ENCODE results near the gene LAMC1.

The LAMC1 gene

DNA sequence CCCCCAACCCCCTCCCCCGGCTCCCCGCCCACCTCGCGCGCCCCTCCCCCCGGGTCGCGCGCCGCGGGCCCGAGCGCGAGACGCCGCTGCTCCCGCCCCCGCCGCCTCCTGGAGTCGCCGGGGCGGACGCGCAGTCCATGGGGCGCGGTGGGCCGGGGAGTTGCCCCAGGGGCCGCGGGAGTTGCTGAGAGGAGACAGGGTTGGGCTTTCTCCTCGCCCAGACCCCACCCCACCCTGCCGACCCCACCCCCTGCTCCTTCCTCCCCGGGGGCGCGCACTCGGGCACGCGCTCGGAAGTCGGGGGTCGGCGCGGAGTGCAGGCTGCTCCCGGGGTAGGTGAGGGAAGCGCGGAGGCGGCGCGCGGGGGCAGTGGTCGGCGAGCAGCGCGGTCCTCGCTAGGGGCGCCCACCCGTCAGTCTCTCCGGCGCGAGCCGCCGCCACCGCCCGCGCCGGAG, at the start of gene LAMC1:
Gene LAMC1, plus strand, starts transcription at position 275 of the 455 bp plus-strand sequence. CDS start 297 bp downstream, outside the sequence.
- DNase-seq = peak; percentile 45

DNA sequence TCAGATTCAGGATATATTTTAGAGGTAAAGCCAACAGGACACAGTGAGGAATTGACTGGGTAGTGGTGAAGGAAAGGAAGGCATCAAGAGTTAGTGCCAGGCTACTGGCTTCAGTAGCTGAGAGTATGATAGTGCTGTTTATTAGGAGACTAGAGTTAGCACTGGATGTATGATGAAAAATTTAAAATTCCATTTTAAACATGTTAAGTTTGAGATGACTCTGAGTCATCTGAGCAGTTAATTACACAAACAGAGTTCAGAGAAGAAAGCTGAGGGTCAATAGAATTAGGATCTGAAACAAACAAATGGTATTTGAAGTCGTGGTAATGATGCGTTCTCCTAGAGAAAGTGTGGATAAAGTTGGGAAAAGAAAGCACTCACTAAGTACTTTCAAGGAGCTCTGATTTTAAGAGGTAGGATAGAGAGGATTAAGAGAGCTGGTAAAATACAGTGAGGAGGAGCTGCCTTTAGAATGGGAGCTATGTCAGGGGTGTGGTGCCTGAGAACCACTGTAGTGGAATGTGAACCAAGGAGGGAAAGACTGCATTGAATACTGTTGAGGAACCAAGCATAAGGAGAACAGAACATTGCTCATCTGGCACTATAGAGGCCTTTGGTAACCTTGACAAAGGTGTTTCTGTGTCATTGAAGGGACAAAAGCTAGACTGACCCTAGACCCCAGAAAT, 48.6 kb upstream of the LAMC1 start:
- DNase-seq = no peak

DNA sequence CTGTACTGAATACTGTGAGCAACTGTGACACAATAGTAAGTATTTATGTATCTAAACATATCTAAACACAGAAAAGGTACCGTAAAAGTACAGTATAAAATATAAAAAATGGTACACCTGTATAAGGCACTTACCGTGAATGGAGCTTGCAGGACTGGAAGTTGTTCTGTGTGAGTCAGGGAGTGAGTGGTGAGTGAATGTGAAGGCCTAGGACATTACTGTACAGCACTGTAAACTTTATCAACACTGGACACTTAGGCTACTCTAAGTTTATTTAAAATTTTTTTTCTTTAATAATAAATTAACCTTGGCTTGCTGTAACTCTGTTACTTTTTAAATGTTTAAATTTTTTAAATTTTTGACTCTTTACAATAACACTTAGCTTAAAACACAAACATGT, 45.7 kb upstream of the LAMC1 start:
- DNase-seq = no peak

- no peak for DNase-seq
Measured at GRCh38 chr1:182978151-182978853, 44.9 kb upstream of the LAMC1 start.

- no peak for DNase-seq
Measured at GRCh38 chr1:182984138-182984537, 39.1 kb upstream of the LAMC1 start.

- DNase-seq = no peak
Measured at GRCh38 chr1:182984621-182985020, 38.6 kb upstream of the LAMC1 start.

DNA sequence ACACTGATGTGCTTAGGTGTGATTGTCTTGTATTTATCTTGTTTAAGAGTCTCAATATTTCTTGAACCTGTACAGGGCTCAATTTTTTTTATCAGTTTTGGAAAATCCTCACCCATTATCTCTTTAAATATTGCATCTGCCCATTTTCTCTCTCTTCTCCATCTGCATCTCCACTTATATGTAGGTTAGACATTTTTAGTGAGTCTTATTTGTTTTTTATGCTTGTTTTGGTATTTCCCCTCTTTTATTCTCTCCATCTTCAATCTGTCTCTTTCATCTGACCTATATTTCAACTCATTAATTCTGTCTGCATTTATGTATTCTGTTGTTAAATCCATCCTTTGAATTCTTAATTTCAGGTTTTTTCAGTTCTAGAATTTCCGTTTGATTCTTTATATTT, 37.3 kb upstream of the LAMC1 start:
- DNase-seq = no peak

DNA sequence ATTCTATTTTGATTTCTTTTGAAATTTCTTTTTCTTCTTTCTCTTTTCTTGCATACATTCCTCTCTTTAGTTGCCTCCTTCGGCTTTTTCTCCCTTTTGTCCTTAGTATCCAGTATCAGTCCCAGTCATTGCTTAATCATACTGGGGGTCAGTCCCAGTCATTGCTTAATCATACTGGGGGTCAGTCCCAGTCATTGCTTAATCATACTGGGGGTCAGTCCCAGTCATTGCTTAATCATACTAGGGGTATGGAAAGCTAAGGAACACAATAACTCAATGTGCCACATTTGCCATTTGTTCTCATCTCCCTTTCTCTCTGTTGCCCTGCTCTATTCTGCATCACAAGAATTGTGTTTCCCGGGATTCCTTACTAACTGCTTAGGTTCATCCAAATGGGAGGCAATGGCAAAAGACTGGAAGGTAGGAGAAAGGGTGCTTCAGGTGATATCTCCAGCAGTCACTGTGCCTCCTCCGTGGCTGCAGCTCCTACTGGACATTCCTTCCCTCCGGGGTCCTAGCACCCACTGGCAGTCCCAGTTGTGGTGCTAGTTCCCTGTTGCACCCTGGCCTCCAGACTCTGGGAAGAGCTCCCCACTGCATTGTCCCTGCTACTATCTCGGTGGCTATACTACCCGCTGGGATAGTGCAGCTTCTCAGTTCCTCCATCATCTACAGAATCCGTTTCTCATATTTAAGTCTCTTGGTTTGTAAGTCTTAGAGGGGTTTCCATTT, 32.6 kb upstream of the LAMC1 start:
- DNase-seq = no peak

DNA sequence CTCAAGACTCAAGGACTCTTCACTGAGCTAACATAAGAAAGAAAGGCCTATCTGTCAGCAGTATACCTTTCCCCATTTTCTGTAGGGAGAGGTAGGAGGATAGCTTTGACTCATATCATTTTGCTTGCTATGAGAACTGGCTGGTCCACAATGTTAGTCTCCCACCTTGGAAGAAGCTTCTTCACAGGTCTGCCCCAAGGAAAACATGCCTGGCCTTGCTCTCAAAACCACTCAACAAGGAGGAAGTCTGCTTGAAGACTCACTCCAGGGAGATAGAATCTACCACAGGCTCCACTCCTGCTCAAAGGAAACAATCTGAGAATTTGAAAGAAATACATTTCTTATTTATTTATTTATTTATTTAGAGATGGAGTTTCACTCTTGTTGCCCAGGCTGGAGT, 29.5 kb upstream of the LAMC1 start:
- DNase-seq = no peak

- no peak for DNase-seq
Measured at GRCh38 chr1:182995894-182996293, 27.3 kb upstream of the LAMC1 start.

- DNase-seq = no peak
Measured at GRCh38 chr1:182996816-182997215, 26.4 kb upstream of the LAMC1 start.

GRCh38 chr1:182998482-182998881, 24.7 kb upstream of the LAMC1 start:
- DNase-seq = no peak

DNA sequence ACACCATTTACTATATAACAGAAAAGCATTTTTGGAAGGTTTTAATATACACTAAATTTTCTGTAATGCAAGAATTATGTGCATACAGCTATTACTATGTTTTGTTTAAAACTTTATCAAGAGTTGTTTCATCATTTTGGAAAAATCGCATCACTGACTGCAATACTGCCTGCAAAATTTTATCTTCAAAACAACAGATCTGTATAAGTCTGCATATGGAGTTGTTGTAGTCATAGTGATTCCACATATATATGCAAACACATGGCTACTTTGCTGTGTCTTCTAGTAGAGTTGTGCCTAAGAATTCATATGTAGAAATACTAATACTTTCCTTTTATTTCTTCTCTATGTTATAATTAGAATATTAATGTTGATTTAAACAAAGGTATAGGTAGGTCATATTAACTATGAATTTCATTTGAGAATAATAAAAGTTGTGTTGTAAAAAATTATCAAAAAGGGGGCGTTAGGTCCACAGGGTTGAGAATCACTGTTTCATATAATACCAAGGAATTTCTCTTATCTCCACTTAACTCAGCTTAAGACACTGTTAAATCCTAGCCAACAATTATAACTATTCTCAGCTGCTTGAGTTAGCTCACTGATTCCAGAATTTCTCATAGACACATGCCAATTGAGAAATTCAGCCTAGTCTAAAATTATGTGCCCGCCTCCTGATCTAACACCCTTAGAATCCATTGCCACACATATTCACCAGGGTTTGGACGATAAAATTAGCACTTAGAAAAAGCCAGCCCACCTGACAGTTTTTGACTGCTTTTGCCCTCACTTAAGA, 22.9 kb upstream of the LAMC1 start:
- DNase-seq = no peak

DNA sequence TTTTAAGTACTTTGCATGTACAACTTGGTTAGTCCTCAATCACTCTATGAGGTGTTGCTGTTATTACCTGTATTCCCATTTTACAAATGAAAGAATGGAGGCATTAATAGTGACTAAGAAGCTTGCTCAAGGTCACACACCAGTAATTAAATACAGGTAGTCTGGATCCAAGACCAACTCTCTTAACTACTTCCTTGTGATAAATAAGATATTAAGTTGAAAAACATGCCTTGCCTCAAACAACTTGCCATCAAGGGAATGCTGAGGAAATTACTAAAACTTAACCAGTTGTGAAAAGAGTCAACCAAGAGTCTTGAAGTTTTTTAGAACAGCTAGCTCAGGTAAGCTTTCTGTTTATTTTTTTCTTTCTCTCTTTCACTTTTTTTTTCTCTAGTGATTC, 21.0 kb upstream of the LAMC1 start:
- DNase-seq = no peak

- DNase-seq = no peak
Measured at GRCh38 chr1:183002797-183003196, 20.4 kb upstream of the LAMC1 start.

GRCh38 chr1:183003203-183003602, 20.0 kb upstream of the LAMC1 start:
- no peak for DNase-seq

GRCh38 chr1:183004141-183004540, 19.1 kb upstream of the LAMC1 start:
- no peak for DNase-seq

DNA sequence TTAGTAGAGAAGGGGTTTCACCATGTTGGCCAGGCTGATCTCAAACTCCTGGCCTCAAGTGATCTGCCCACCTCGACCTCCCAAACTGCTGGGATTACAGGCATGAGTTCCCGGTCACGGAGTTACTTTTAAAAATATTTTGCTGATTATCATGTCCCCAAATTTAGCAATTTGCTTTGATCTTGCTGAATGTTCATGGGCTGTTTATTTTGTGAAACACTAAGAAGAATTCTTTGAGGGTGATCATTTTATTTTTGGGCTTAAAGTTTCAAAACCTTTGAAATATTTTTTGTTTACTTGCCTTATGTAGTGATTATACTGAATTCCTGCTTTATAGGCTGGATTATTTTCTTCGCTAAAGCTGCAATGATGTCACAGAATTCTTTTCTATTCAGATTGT, 11.4 kb upstream of the LAMC1 start:
- DNase-seq = no peak

- DNase-seq = no peak
Measured at GRCh38 chr1:183012301-183012994, 10.8 kb upstream of the LAMC1 start.

DNA sequence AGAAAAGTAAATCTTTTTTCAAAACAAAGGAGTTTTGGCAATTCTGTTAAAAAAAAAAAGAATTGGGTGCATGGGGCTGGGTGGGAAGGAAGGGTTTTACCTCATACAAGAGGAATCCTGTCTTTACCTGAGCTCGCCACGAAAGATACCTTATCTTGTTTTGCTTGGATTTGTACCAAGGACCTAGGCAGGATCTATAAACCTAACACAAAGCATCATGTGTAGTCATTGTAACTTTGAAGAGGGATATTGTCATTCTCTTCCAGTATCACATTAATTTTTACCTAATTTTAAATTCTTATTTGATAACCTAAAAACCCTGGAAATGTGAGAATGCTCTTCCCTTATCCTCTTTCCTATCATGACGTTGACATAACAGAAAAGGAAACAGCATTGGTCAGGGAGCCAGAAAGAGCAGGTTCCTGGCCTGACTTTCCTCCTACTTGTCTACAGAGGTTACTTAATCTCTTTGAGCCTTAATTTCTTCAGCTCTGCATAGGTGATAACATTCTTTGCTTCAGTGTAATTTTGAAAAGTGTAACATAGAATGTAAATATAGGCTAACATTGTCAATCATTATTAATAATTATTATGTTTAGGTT, 4.0 kb upstream of the LAMC1 start:
- no peak for DNase-seq

GRCh38 chr1:183019860-183020259, 3.4 kb upstream of the LAMC1 start:
- no peak for DNase-seq
